CD4-positive, alpha-beta T cell treated with Interleukin-21 for 1 hour (primary cell): Measurements from ENCODE around the gene EDEM2.
"Not testable (repeated sequence)": the region's sequence is repeated elsewhere in the genome, so short reads cannot be mapped to it uniquely, and the experiment has no call there.

Source experiments
- DNase-seq: peaks from one replicate; pipeline ENCODE4 v3.0.0-alpha.2; 2020

The EDEM2 gene

GRCh38 chr20:35167787-35168186, 20.7 kb upstream of the EDEM2 start:
- DNase-seq, result no peak

GRCh38 chr20:35166242-35166830, 19.2 kb upstream of the EDEM2 start:
- no peak for DNase-seq

GRCh38 chr20:35165221-35166185, 18.4 kb upstream of the EDEM2 start:
- DNase-seq, result no peak

GRCh38 chr20:35164531-35164930, 17.4 kb upstream of the EDEM2 start:
- DNase-seq, result not testable (repeated sequence)

- not testable (repeated sequence) for DNase-seq
Measured at GRCh38 chr20:35160341-35160740, 13.2 kb upstream of the EDEM2 start.

- no peak for DNase-seq
Measured at GRCh38 chr20:35156978-35157377, 9.8 kb upstream of the EDEM2 start.

GRCh38 chr20:35155936-35156335, 8.8 kb upstream of the EDEM2 start:
- DNase-seq, result no peak

- no peak for DNase-seq
Measured at GRCh38 chr20:35151736-35152135, 4.6 kb upstream of the EDEM2 start.

GRCh38 chr20:35150846-35151579, 3.9 kb upstream of the EDEM2 start:
- DNase-seq, result no peak

GRCh38 chr20:35147575-35148071, 487 bp upstream of the EDEM2 start:
- DNase-seq, result not testable (repeated sequence)

GRCh38 chr20:35146299-35146919, 727 bp downstream of the EDEM2 start:
- DNase-seq, result no peak

- peak; percentile 74 for DNase-seq
Measured at GRCh38 chr20:35145141-35145564, 2.0 kb downstream of the EDEM2 start.

- DNase-seq, result peak; percentile 29
Measured at GRCh38 chr20:35144694-35145093, 2.4 kb downstream of the EDEM2 start.

GRCh38 chr20:35135867-35136586, 11.1 kb downstream of the EDEM2 start:
- DNase-seq, result no peak

GRCh38 chr20:35134880-35135279, 12.3 kb downstream of the EDEM2 start:
- DNase-seq, result no peak

- no peak for DNase-seq
Measured at GRCh38 chr20:35134472-35134871, 12.7 kb downstream of the EDEM2 start.

- DNase-seq, result no peak
Measured at GRCh38 chr20:35133735-35134134, 13.4 kb downstream of the EDEM2 start.

GRCh38 chr20:35133031-35133430, 14.1 kb downstream of the EDEM2 start:
- DNase-seq, result no peak

- DNase-seq, result no peak
Measured at GRCh38 chr20:35131934-35132333, 15.2 kb downstream of the EDEM2 start.

- no peak for DNase-seq
Measured at GRCh38 chr20:35129647-35130069, 17.5 kb downstream of the EDEM2 start.

- DNase-seq, result no peak
Measured at GRCh38 chr20:35125753-35126152, 21.4 kb downstream of the EDEM2 start.
